GM18520 (cell line): ENCODE measurements around the gene EML4.
"Not testable (repeated sequence)": the region's sequence is repeated elsewhere in the genome, so short reads cannot be mapped to it uniquely, and the experiment has no call there.

ENCODE experiments used
- ATAC-seq: cut with Tn5 transposase; IDR thresholded peaks from one replicate; pipeline ENCODE4 v1.9.1; 2021; ENCODE audit not compliant: unreplicated experiment

EML4 gene

DNA sequence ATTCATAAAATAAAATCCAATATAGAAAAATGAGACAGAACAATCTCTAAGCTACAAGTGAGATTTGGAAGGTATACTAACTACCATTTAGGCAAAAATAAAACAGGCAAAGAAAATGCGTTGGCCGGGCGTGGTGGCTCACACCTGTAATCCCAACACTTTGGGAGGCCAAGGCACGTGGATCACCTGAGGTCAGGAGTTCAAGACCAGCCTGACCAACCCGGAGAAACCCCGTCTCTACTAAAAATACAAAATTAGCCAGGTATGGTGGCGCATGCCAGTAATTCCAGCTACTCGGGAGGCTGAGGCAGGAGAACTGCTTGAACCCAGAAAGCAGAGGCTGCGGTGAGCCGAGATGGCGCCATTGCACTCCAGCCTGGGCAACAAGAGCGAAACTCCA, 178.4 kb downstream of the EML4 start:
- not testable (repeated sequence) for ATAC-seq

GRCh38 chr2:42348113-42348805, 179.1 kb downstream of the EML4 start:
- no peak for ATAC-seq

DNA sequence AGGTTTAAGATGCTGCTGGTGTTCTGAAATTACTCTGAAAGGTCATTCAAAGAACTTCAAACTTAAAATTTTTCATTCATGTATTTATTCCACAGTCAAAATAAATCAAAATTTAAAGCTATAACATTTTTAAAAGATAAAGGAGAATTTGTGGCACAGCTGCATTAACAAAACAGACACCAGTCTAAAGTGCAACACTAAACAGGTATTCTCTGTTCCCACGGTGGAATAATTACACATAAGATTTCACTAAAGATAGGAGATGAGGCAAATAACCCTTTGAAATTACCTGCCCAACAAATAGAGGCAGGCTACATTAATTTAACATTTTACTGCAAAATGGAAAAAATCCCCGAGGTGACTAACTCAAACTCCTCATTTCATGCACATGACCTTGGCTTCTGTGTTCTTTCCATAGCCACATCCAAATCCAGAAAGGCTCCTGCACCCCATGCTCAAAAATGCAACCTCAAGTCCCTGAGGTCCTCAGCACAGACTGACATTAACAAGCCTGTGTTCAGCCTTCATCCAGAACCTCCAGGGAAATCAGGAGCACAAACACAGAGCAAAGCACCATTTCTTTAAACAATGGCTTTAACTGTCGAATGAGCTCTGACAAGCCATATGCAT, 181.4 kb downstream of the EML4 start:
- no peak for ATAC-seq

GRCh38 chr2:42351864-42352263, 182.7 kb downstream of the EML4 start:
- ATAC-seq, result no peak

GRCh38 chr2:42353792-42354429, 184.8 kb downstream of the EML4 start:
- ATAC-seq, result no peak

DNA sequence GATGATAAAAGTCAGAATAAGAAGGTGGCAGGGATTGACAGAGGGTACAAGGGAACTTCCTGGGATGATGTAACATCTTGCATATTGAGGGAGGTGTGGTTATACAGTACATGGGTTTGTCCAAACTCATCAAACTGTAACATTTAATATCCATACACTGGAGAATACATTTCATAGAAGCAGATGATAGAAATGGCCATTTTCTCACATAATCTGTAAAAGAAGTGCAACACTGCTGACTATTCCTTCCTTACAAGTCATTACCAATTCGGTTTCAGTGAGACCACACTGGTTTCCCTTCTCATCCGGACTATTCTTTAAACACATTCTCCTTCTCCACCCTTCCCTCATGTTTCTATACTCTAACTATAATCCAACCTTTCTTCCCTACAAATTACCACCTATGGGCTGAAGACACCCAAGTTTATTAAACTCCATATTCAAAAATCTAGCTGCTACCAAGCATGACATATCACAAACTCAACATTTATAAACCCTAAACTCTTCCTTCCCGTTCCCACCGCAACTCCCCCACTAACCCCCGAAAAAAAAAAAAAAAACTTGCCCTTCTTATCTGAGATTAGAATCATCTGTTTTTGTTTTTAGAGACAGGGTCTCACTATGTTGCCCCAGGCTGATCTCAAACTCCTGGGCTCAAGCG, 190.3 kb downstream of the EML4 start:
- no peak for ATAC-seq

GRCh38 chr2:42359965-42360483, 190.9 kb downstream of the EML4 start:
- ATAC-seq, result no peak

DNA sequence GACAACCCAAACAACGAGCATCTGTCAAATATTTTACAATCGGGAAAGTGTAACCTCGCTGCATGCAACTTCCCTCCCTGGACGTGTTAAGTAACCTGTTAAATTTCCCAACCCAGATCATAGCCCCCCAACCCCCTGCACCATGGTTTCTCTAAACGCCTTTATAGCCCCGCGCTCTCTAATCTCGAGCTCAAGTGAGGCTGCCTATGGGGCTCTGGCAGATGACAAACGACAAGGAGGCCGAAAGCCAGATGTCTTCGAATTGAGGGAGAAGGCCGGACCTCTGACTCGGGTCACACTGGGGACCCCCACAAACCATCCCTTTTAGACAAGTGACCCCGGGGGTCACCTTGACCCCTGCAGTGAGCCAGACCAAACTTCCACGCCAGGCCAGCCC, 191.3 kb downstream of the EML4 start:
- ATAC-seq, result no peak

GRCh38 chr2:42360890-42361727, 192.0 kb downstream of the EML4 start, which contains the start of gene COX7A2L:
Gene COX7A2L (minus strand): TSS chr2:42361217. CDS start chr2:42361161, 56 bp downstream.
- ATAC-seq, result peak; percentile 83

GRCh38 chr2:42361728-42362283, 192.7 kb downstream of the EML4 start:
- no peak for ATAC-seq

GRCh38 chr2:42363413-42363812, 194.3 kb downstream of the EML4 start:
- no peak for ATAC-seq

- no peak for ATAC-seq
Measured at GRCh38 chr2:42364658-42365057, 195.5 kb downstream of the EML4 start.

- no peak for ATAC-seq
Measured at GRCh38 chr2:42366411-42366810, 197.3 kb downstream of the EML4 start.

DNA sequence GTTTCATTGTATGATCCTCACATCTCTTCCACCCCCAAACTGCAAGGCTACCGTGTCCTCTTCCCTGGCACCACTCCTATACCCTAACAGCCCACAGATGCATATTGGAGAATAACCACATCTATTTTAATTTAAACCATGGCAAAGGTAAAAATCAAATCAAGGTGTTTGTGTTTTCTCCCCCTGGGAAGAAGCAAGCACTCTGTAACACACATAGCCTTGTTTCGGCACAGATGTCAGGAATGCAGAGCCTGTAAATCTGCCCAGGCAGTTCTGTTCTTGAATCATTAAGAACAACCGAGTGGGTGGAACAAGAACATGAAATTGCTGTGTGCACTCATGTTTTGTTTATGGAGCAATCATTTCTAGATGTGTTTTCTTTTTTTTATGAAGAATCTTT, 198.7 kb downstream of the EML4 start:
- ATAC-seq, result no peak

- ATAC-seq, result no peak
Measured at GRCh38 chr2:42368817-42369531, 199.8 kb downstream of the EML4 start.

DNA sequence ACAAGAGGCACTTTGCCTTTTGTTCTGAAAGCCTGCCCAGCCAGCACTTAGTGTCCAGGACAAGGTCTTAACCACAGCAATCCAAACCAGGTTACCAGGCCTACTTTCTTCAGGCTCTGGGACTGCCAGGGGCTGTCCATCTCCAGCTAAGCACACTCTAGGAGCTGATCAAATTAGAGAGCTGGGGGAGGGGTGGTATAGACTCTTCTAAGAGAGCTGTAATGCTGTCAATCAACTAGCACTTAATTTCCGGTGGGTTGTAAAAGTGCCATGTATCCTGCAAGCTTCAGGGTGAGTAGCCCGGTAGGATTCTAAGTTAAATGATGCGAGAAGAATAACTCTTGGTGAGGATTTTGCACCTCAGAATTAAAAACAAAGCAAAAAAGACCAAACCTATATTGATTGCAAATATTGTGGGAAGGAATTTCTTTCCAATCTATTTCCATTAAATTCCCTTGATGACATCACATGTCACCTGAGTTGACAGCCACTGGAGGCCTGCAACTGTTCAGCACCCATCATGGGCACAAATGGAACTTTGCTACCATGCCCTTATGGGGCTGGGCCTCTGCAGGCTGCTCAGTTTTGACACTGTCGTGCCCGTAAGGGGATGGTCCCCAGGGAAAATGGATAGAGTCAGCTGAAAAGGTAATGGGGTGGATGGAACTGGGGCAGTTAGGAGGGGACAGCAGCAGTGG, 200.5 kb downstream of the EML4 start:
- no peak for ATAC-seq

DNA sequence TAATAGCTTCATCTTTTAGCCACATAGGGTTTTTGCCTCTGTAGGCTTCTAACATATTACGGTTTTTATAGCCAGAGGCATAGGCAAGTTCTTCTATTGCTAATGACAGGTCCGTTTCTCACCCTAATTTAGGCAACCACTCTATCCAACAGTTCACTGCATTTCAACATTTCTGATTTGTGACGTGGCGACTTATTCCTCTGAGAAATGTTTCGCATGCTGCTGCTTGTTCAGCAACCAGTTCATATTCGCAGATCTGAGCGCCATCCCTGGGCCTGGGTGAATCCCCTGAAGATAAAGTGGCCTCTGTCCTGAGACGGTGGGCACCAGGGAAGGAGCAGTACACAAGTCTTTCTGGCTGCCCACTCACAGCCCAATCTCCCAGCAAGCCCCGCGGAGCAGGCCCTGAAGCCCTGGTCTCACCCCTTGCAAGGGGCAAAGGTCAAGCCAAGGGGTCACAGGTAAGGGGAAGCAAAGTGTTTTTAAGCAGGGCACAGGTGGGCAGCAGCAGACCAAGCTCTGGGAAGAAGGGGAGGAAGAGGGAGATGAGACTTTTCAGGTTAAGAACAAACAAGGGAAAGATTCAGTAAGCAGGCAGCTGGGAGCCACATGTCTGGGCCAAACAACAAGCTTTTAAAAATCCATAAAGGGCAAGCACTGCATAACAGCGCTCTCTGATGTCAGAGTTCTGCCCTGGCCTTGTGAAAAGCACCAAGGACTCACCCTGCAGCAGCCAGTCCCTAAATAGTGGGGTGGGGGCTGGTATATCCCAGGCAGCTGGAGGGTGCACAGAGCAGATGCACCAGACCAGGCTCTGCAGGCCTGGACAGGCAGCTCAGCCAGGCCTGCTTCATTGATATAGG, 202.7 kb downstream of the EML4 start:
- no peak for ATAC-seq
